CD4-positive, alpha-beta T cell treated with Interleukin-17A for 4 hours (primary cell): Measurements from ENCODE around the gene CSTPP1.
"Not testable (repeated sequence)": the region's sequence is repeated elsewhere in the genome, so short reads cannot be mapped to it uniquely, and the experiment has no call there.

Experiments
- DNase-seq: peaks from one replicate; pipeline ENCODE4 v3.0.0-alpha.2; 2020; ENCODE audit warnings: mixed read lengths

The CSTPP1 gene

DNA sequence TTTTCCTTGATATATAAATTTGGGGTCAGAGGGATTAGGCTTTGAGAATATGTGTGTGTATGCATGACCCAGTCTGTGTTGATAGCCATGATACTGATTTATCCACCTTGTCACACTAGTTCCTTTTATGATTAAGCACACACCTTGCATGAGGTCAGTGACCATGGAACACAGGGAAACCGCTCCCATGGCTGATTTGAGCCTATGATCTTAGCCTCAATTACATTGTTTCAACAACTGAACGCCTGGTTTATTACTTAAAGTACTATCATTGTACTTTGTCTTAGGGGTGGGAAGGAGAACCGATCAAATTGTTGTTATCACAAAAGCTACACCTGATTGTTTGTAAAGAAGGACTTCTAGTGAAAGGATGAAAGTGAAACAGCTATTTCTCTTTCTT, 169.4 kb downstream of the CSTPP1 start:
- no peak for DNase-seq

- no peak for DNase-seq
Observed at GRCh38 chr11:47106798-47107411, 170.3 kb downstream of the CSTPP1 start.

DNA sequence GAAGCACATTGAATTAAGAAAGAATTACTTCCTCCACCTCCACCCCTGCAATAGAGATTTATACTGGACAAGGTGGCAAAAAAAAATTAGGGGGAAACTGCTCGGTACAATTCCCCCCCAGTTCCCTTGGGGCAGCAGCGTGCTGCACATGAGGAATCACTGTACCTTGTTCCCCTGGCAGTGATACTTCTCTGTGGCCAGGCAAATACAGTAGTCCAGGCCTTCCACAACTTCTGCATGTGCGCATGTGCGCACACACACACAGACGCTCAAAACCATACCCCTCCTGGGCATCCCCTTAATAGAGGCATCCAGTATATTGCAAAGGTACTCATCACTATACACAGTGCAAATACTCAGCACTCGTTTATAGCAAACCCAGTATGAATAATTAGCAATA, 171.2 kb downstream of the CSTPP1 start:
- DNase-seq, result no peak

DNA sequence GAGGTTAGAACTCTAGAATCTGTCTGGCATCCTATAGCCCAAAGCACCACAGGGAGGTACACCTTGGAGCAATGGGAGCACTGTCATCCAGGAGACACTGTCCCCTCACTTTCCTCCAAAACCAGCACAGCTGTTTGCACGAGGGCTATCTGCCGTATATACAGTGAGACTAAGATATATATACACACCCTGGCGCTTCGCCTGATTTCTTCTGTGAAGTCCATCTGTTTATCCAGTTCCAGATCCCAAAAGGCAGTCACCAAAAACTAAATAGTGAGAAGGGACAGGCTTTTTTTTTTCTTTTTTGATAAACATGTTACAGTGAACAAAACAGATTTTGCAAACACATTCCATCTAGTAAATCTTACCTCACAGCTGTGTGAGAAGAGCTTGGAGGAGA, 171.7 kb downstream of the CSTPP1 start:
- DNase-seq, result no peak

DNA sequence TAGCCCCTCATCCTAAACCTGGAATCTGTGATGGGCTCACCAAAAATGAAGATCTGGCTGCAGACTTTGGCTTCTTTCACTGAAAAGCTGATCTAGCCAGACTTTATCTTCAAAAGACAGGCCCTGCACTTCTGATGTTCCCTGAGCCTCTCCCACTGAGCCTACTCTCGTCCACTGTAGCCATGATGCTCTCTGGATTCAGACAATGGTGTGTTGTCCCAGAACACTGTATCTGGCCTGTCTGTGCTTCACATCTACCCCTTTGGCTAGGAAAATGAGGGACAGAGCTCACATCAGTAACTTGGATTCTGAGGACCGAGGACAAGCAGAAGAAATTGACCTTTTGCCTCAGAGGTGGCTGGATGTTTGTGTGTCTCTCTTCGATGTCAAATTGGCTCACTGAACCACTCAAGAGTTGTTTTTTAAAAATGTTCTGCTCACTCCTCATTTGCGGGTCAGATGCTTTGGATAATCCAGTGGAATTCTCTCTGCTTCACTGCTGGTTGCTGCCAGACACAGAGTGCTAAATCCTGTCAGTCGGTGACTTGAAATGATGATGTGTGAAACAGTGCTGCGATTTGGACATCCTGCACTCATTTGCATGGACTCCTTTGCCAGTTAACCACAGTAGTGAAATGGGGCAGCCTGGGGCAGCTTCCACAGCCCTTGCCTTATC, 172.6 kb downstream of the CSTPP1 start:
- DNase-seq, result no peak

- DNase-seq, result no peak
Observed at GRCh38 chr11:47109727-47110246, 173.2 kb downstream of the CSTPP1 start.

DNA sequence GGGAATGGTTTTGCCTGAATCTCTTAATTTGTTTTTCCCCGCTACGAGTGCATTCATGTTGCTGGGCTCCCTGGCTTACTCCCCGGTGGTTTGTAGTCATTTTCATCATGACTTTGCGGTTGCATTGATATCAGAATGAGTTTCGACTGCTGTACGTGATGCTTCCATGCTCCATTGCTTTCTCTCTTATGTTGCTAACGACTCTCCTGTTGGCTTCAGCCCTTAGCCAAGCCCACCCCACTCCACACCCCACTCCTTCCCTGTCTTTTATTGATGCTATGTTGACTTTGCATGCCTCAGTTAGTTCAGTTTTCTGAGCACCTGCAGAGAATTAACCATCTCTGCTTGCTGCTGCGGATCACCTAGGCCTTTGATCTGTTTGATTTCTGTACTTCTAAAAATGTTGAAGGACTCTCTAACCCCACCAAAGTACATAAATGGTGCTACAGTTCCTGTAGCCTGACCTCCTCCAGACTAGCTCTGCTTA, 174.8 kb downstream of the CSTPP1 start:
- DNase-seq, result no peak

- DNase-seq, result not testable (repeated sequence)
Observed at GRCh38 chr11:47112941-47113340, 176.4 kb downstream of the CSTPP1 start.

GRCh38 chr11:47118958-47119688, 182.6 kb downstream of the CSTPP1 start:
- peak; percentile 72 for DNase-seq

- no peak for DNase-seq
Observed at GRCh38 chr11:47121056-47121455, 184.5 kb downstream of the CSTPP1 start.

- no peak for DNase-seq
Observed at GRCh38 chr11:47121731-47122130, 185.2 kb downstream of the CSTPP1 start.

DNA sequence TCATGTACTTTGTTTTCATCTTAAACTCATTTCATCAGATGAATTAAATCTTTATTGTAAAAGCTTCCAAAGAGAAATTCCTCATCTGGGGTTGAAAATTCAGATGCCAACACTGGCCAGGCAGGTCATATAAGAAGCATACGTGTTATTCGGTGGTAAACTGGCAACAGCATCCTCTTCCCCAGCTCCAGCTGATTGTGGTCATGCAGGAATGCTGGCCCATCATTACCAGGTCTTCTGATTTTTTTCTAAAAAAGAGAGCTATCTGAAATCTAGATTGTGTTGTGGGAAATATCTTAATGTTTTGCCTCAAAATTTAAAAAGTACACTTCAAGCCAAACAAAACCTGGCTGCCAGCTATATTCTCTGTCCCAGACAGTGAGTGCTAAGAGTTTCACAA, 186.5 kb downstream of the CSTPP1 start:
- DNase-seq, result no peak

- DNase-seq, result no peak
Observed at GRCh38 chr11:47124675-47125074, 188.1 kb downstream of the CSTPP1 start.

- DNase-seq, result no peak
Observed at GRCh38 chr11:47125083-47125482, 188.5 kb downstream of the CSTPP1 start.

GRCh38 chr11:47127213-47127612, 190.7 kb downstream of the CSTPP1 start:
- no peak for DNase-seq

DNA sequence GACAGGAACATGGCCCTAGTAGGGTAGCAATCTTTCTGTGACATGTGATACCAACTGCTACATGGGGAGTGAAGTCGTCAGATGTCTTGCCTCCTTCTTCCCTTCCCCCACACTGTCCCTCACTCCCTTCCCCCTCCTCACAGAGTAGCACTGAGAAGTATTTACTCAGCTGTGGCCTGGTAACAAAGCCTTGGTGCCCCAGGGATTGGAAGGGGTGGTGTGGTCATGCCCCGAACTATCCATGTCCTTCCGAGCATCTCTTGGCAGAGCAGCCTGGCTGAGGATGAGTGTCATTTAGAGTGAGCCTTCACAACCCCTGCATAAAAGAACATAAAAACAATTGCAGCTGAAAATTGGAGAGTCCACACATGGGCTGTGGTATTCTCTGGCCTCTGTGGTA, 194.0 kb downstream of the CSTPP1 start:
- no peak for DNase-seq

- no peak for DNase-seq
Observed at GRCh38 chr11:47131136-47131535, 194.6 kb downstream of the CSTPP1 start.

GRCh38 chr11:47132490-47132889, 195.9 kb downstream of the CSTPP1 start:
- DNase-seq, result no peak

DNA sequence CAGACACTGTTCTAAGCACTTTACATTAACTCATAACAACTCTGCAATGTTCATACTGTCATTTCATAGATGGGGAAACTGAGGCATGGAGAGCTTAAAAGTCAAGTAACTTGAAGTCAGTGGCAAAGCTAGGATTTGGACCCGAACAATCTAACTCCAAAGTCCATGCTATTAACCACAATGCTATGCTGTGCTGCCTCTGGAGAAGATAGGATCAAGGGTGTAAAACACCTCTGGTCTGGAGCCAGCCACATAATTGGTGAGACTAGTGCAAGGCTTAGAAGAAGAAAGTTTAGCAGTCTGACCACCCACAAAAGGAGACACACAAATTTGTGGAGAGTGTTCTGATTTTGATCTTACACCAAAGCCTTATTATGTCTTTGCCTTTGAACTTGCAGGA, 196.4 kb downstream of the CSTPP1 start:
- no peak for DNase-seq

DNA sequence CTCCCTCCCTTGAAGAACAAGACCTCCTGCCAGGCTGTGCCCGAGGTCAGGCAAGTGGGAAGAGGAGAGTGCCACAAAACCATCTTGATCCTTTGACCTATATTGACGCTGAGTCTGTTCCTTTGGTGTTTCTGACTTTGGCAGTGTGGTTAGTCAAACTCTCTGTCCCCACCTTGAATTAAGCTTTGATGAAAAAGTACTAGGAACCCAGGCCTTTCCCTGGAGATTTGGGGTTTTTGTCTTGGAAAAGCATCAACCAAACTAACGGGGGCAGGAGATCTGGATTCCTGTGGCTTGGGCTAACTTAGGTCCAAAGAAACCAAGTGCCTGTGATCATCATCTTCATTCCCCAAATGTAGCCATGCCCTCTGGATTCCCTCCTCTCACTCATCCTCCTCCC, 199.8 kb downstream of the CSTPP1 start:
- DNase-seq, result no peak

GRCh38 chr11:47136921-47137320, 200.4 kb downstream of the CSTPP1 start:
- DNase-seq, result no peak

DNA sequence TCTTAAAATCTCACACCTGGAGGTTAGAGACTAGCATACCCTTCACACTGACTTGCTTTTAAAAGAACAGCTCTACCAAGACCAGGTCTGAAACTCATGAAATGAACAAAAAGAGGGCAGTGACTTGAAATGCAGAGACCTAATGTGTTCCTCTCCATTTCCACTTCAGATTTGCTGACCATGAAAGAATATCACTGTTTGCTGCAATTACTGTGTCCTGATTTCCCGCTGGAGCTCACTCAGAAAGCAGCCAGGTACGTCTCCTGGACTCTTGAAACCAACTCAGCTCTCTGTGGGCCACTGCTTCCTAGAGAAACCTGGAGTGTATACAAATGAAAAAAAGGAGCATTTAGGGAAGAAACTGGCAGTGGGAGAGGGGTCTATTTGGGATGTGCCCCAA, 200.9 kb downstream of the CSTPP1 start:
- DNase-seq, result no peak

GRCh38 chr11:47139878-47140277, 203.3 kb downstream of the CSTPP1 start:
- DNase-seq, result no peak

DNA sequence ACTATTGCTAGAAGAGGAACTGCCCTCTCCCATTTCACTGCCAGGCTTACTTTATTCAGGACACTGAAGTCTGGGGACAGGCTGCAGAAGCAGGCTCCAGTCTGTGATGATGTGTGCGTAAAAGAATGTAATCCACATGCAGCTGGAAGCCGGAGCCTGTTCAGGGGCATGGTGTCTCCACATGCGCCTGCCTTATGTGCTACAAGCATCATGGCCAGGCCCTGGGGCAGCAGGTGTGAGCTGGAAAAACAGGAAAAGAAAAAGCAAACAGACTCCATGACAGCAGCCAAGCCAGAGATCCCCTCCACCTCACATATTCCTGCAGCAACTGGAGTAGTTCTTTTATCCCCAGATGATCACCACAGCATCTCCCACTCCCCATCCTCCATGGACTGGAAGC, 206.8 kb downstream of the CSTPP1 start:
- DNase-seq, result no peak
